ENCODE measurements around the gene DNAJC3.
"Not testable (repeated sequence)": the region's sequence is repeated elsewhere in the genome, so short reads cannot be mapped to it uniquely, and the experiment has no call there.

Gene DNAJC3

GRCh38 chr13:95707442-95708390 is 30.8 kb downstream of the DNAJC3 start:
- DNase-seq = no peak
- in situ Hi-C loops (cut with HindIII; ENCODE audit: low pct_ligation_motif_present, low pct_unique_long_range_greater_than_20kb, low sequenced_read_pairs) = no loop called here

DNA sequence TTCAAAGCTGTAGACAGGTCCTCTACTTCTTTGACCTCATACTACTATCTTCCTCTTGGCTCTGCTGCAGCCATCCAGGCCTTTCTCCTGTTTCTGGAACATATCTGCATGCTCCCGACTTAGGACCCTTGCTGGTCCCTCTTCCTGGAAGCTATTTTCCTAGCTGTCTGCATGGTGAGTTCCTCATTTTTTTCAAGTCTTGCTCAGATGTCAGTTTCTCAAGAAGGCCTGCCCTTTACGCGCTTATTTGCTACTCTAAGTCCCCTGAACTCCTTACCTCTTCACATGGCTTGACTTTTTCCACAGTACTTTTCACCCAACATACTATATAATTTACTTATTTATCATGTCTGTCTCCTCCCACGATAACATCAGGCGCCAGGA is 31.4 kb downstream of the DNAJC3 start:
- in situ Hi-C loops (cut with HindIII; ENCODE audit: low pct_ligation_motif_present, low pct_unique_long_range_greater_than_20kb, low sequenced_read_pairs) = no loop called here
- no peak for DNase-seq

- in situ Hi-C loops (cut with HindIII; ENCODE audit: low pct_ligation_motif_present, low pct_unique_long_range_greater_than_20kb, low sequenced_read_pairs) = no loop called here
- DNase-seq = no peak
These were observed 32.0 kb downstream of the DNAJC3 start for GRCh38 chr13:95708811-95709500.

DNA sequence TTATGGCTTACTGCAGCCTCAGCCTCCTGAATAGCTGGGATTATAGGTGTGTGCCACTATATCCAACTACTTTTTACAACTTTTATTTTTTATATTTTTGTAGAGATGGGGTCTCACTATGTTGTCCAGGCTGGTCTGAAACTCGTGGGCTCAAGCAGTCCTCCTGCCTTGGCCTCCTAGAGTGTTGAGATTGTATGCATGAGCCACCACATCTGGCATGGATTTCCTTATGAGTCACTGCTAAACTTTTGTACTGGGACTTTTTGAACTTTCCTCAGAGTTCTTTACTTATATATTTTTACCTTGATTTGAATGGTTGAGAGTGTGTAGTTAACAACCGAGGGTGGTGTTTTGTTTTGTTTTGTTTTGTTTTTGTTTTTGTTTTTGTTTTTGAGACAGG is 33.4 kb downstream of the DNAJC3 start:
- no peak for DNase-seq
- in situ Hi-C loops (cut with HindIII; ENCODE audit: low pct_ligation_motif_present, low pct_unique_long_range_greater_than_20kb, low sequenced_read_pairs) = no loop called here

DNA sequence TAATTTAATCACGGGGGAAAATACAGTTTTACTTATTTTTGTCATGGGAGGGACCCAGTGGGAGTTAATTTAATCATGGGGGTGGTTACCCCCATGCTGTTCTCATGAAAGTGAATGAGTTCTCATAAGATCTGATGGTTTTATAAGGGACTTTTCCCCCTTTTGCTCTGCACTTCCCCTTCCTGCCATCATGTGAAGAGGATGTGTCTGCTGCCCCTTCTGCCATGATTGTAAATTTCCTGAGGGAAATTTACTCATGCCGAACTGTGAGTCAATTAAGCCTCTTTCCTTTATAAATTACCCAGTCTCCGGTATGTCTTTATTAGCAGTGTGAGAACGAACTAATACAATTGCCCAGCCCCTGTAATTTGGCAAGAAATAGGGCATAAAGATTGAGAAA is 35.9 kb downstream of the DNAJC3 start:
- in situ Hi-C loops (cut with HindIII; ENCODE audit: low pct_ligation_motif_present, low pct_unique_long_range_greater_than_20kb, low sequenced_read_pairs); DNase-seq: not testable (repeated sequence)

DNA sequence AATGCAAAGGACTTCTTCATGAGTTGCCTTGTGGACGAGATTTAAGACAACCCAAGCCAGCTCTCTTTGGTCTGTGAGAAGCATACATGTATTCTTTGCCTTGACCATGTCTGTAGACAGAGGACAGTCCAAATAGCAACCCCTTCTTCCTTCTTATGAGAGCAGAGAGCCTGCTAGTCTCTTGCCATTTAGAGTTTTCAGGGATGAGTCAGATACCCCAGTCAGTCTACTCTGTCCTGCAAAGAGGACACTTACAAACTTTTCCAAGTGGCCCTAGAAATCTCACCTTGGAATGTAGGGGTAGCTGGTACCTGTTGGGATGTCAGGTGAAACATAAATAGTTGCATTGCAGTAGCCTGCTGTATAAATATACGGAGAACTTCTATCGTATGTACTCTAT is 36.7 kb downstream of the DNAJC3 start:
- no peak for DNase-seq
- in situ Hi-C loops (cut with HindIII; ENCODE audit: low pct_ligation_motif_present, low pct_unique_long_range_greater_than_20kb, low sequenced_read_pairs) = no loop called here

DNA sequence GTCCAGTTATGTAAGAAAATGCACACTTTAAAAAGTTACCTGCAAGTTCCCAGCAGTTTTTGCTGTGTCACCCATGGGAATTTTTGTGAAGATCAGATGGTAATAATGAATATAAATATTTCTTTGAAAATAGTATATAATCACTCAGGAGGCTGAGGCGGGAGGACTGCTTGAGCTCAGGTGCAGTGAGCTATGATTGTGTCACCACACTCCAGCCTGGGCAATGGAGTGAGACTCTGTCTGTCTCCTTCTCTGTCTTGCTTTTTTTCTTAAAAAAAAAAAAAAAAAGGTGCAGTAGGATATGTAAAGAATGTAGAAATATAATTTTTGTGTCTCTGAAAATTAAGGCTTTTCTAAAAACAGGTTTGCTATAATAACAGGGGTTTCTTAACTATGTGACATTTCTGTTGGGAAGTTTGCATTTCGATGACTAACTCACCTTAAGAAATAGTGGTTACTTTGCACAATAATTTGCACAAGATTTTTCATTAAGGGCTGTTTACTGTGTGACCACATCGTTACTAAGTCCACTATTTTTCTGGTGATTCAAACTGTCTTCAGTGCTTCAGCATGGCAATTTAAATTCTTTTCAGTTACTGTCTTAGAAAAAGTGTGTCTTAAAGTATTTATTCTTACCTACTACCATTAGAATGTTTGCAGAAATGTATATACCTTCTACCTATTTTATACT is 37.3 kb downstream of the DNAJC3 start:
- DNase-seq = no peak
- in situ Hi-C loops (cut with HindIII; ENCODE audit: low pct_ligation_motif_present, low pct_unique_long_range_greater_than_20kb, low sequenced_read_pairs) = no loop called here

DNA sequence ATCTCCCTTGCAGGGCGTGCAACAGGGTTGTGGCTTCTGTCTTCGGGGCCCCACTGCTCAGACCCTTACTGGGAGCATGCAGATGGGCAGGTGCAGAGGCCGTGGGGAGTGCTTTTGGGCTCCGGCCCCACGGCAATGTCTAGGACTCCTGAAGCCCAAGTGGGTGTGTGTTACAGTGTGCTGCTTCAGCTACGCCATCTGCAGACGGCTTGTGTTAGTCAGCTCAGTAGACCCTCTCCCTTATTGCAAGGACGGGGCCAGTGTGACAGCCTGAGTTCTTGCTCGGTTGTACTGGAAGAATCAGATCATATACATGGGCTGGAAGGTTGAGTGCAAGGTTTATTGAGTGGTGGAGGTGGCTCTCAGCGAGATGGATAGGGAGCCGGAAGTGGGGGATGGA is 39.3 kb downstream of the DNAJC3 start:
- no peak for DNase-seq
- in situ Hi-C loops (cut with HindIII; ENCODE audit: low pct_ligation_motif_present, low pct_unique_long_range_greater_than_20kb, low sequenced_read_pairs) = no loop called here

DNA sequence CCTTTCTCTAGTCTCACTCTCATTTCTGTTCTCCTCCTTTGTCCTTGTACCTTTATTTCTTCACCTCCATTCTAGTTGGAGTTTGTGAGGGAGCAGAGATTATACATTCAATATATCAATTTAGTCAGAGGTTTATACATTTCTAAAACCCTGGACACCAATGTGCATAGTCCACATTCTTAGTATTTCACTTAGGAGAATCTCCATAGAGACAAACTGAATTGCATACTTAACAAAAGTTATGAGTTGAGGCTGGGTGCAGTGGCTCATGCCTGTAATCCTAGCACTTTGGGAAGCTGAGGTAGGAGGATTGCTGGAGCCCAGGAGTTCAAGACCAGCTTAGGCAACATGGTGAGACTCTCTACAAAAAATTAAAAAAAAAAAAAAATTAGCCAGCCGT is 45.3 kb downstream of the DNAJC3 start:
- in situ Hi-C loops (cut with HindIII; ENCODE audit: low pct_ligation_motif_present, low pct_unique_long_range_greater_than_20kb, low sequenced_read_pairs) = no loop called here
- DNase-seq = no peak

DNA sequence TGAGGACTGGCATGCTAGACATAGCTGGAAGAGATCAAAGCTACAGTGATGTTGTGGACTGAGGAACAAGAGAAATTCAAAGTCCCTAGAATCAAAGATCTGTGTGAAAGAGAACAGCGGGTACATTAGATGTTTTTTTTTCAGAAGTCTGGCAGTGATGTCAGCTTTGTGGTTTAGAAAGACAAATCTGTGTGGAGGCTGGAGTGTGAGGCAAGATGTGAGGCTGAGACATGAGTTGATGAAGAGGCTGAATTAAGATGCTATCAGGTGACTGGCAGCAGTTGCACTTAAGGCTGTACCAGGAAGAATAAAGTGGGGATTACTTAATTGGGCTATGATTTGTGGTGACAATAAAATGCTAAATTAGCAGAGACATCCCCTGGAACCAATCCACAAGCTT is 46.5 kb downstream of the DNAJC3 start:
- no peak for DNase-seq
- in situ Hi-C loops (cut with HindIII; ENCODE audit: low pct_ligation_motif_present, low pct_unique_long_range_greater_than_20kb, low sequenced_read_pairs) = no loop called here

- in situ Hi-C loops (cut with HindIII; ENCODE audit: low pct_ligation_motif_present, low pct_unique_long_range_greater_than_20kb, low sequenced_read_pairs) = no loop called here
These were observed 47.3 kb downstream of the DNAJC3 start for GRCh38 chr13:95724252-95724651.

DNA sequence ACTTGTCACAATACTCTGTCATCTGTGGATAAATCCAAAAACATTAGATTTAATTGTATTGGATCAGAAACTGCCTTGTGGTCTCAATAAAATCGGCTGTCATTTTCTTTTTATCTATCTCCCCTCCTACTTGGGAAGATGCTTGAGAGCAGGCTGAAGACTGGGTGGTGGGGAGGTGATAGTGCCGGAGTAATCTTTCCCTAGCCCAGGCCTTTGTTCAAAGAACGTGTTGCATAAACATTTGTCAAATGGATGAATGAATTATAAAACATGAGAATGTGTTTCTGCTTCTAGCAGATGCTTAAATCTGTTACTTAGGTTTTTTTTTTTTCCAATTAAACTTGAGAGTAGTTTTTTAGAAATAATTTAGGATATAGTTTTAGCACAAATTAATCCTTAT is 49.9 kb downstream of the DNAJC3 start:
- no peak for DNase-seq
- in situ Hi-C loops (cut with HindIII; ENCODE audit: low pct_ligation_motif_present, low pct_unique_long_range_greater_than_20kb, low sequenced_read_pairs) = no loop called here

More at GRCh38 chr13:95724252-95724651, 47.3 kb downstream of the DNAJC3 start:
- DNase-seq = no peak

DNA sequence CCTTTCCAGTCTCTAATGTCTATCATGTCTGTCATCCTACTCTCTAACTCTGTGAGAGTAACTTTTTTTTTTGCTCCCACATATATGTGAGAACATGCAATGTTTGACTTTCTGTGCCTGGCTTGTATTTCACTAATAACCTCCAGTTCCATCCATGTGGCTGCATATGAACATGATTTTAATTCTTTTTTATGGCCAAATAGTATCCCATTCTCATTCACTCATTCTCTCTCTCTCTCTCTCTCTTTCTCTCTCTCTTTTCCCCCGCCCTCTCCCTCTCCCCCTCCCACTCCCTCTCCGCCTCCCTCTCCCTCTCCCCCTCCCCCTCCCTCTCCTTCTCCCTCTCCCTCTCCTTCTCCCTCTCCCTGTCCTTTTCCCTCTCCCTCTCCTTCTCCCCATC is 52.0 kb downstream of the DNAJC3 start:
- in situ Hi-C loops (cut with HindIII; ENCODE audit: low pct_ligation_motif_present, low pct_unique_long_range_greater_than_20kb, low sequenced_read_pairs) = no loop called here
- no peak for DNase-seq

GRCh38 chr13:95734124-95734523 is 57.2 kb downstream of the DNAJC3 start:
- DNase-seq = no peak
- in situ Hi-C loops (cut with HindIII; ENCODE audit: low pct_ligation_motif_present, low pct_unique_long_range_greater_than_20kb, low sequenced_read_pairs) = no loop called here

DNA sequence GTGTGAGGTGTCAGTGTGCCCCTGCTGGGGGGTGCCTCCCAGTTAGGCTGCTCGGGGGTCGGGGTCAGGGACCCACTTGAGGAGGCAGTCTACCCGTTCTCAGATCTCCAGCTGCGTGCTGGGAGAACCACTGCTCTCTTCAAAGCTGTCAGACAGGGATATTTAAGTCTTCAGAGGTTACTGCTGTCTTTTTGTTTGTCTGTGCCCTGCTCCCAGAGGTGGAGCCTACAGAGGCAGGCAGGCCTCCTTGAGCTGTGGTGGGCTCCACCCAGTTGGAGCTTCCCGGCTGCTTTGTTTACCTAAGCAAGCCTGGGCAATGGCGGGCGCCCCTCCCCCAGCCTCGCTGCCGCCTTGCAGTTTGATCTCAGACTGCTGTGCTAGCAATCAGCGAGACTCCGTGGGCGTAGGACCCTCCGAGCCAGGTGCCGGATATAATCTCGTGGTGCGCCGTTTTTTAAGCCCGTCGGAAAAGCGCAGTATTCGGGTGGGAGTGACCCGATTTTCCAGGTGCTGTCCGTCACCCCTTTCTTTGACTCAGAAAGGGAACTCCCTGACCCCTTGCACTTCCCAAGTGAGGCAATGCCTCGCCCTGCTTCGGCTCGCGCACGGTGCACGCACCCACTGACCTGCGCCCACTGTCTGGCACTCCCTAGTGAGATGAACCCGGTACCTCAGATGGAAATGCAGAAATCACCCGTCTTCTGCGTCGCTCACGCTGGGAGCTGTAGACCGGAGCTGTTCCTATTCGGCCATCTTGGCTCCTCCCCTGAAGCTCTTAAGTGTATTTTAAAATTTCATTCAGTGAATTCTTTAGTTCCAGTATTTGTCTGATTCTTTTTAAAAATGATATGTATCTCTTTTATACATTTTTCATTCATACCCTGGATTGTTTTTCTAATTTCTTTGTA is 63.4 kb downstream of the DNAJC3 start:
- in situ Hi-C loops (cut with HindIII; ENCODE audit: low pct_ligation_motif_present, low pct_unique_long_range_greater_than_20kb, low sequenced_read_pairs) = not testable (repeated sequence)

GRCh38 chr13:95740979-95741320 is 64.0 kb downstream of the DNAJC3 start:
- in situ Hi-C loops (cut with HindIII; ENCODE audit: low pct_ligation_motif_present, low pct_unique_long_range_greater_than_20kb, low sequenced_read_pairs) = no loop called here
- no peak for DNase-seq

More for the DNA sequence above, 63.4 kb downstream of the DNAJC3 start:
- DNase-seq = not testable (repeated sequence)

DNA sequence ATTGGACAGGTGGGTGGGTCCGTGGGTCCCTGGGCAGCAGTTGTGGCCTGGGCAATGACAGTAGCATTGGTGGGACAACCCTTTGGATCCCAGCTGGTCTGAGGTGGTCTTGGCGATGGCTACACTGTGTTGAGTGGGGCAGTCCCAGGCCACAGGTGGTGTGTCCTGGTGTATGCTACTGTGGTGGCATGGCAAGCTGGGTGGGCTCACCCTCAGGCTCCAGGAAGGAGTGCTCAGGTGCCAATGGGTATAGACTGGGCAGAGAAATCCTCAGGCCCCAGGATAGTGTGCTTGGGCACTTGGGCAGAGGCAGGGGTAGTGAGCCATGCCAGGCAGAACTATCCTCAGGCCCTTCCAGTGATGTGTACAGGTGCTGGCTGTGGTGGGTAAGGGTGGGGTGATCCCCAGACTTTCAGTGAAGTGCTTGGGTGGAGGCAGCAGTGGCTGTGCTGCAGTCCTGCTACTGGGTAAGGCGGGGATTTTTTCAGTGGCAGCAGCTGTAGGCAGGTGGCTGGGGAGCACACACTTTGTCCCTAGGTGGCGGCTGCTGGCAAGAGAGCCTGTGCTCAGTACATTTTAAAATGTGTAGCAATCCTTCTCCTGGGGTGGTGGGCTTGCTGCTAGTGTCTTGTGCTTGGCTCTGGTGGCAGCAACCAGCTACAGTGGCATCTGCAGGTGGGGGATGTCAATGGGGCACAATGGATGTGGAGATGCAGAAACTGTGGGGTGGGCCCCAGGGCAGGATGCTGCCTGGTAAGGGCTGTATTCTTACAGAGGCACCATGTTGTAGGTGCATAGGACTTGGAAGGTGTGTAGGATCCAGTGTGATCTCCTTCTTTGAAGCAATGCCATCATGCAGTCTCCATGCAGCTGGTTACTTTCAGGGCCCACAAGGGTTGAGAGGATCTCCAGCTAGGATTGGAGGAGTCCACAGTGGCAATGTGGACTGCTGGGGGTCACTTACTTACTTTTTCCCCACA is 64.9 kb downstream of the DNAJC3 start:
- in situ Hi-C loops (cut with HindIII; ENCODE audit: low pct_ligation_motif_present, low pct_unique_long_range_greater_than_20kb, low sequenced_read_pairs) = no loop called here
- DNase-seq = no peak

All from ACHN (cell line).